Measurements from ENCODE around the gene DCDC2.

- no peak for TF ChIP-seq POLR2A (IDR thresholded peaks at IDR 0.05)
- TF ChIP-seq CTCF (IDR thresholded peaks at IDR 0.05), result no peak
- TF ChIP-seq POLR2AphosphoS5 (IDR thresholded peaks at IDR 0.05), result no peak
Observed at GRCh38 chr6:24186349-24186748, 171.5 kb downstream of the DCDC2 start.
